WTC11 (cell line): ENCODE measurements around the gene MOXD1. TPM values are rescaled to one million over a fixed set of nuclear protein-coding genes. Genes with fewer than 3 reads are reported as not detected.

Experiments used
- ATAC-seq: fragments of 200-7000 bp; cut with Tn5 transposase; 2 replicates; pipeline ENCODE4 v1.10.0; 2021; ENCODE audit warnings: mild to moderate bottlenecking, moderate library complexity
- CTCF ChIA-PET: fragments of 300-600 bp; sonication (Branson Sonifier 250); formaldehyde crosslinking; loops from one replicate; lab custom pipeline; 2021; ENCODE audit warnings: antibody characterized with exemption; lab: Charles Lee
- POLR2A ChIA-PET: fragments of 350-600 bp; sonication (Branson Sonifier 250); formaldehyde crosslinking; loops from one replicate; lab custom pipeline; 2021; ENCODE audit warnings: antibody characterized with exemption; lab: Charles Lee
- DNase-seq: peaks from one replicate; pipeline ENCODE4 v3.0.0; 2021; ENCODE audit warnings: low spot score
- H3K27ac Mint-ChIP-seq: 2 replicates; pipeline ENCODE4 v1.8.0; 2021; ENCODE audit warnings: mixed read lengths
- H3K27me3 Mint-ChIP-seq: 2 replicates; pipeline ENCODE4 v1.8.0; 2021; ENCODE audit warnings: low read depth, mild to moderate bottlenecking, moderate library complexity, mixed read lengths
- H3K36me3 Mint-ChIP-seq: 2 replicates; pipeline ENCODE4 v1.8.0; 2021; ENCODE audit warnings: mixed read lengths
- H3K4me1 Mint-ChIP-seq: 2 replicates; pipeline ENCODE4 v1.8.0; 2022; ENCODE audit warnings: mixed read lengths
- H3K4me3 Mint-ChIP-seq: 2 replicates; pipeline ENCODE4 v1.8.0; 2021; ENCODE audit warnings: mild to moderate bottlenecking, moderate library complexity, mixed read lengths
- H3K9me3 Mint-ChIP-seq: 2 replicates; pipeline ENCODE4 v1.8.0; 2021; ENCODE audit warnings: mixed read lengths
- ATF2 ChIP-seq: sonication (generic); formaldehyde crosslinking; IDR thresholded peaks from 2 replicates; pipeline ENCODE4 v1.8.1; 2022; ENCODE audit warnings: low read depth, missing genetic modification reagents, borderline replicate concordance
- CREB1 ChIP-seq: sonication (generic); formaldehyde crosslinking; IDR thresholded peaks from 2 replicates; pipeline ENCODE4 v1.8.0; 2023; ENCODE audit warnings: mild to moderate bottlenecking, missing genetic modification reagents
- NFE2L1 ChIP-seq: sonication (generic); formaldehyde crosslinking; IDR thresholded peaks from 2 replicates; pipeline ENCODE4 v1.8.1; 2023; ENCODE audit warnings: missing genetic modification reagents
- NFYB ChIP-seq: sonication (generic); formaldehyde crosslinking; conservative IDR thresholded peaks from 2 replicates; pipeline ENCODE4 v1.8.0; 2022; ENCODE audit warnings: low read depth, missing genetic modification reagents
- STAT6 ChIP-seq: sonication (generic); formaldehyde crosslinking; conservative IDR thresholded peaks from 2 replicates; pipeline ENCODE4 v1.8.1; 2023; ENCODE audit warnings: mild to moderate bottlenecking, low read depth, missing genetic modification reagents, moderate library complexity
- ZBTB21 ChIP-seq: sonication (generic); formaldehyde crosslinking; IDR thresholded peaks from 2 replicates; pipeline ENCODE4 v1.8.1; 2023; ENCODE audit warnings: mild to moderate bottlenecking, missing genetic modification reagents, borderline replicate concordance
- ZBTB43 ChIP-seq: sonication (generic); formaldehyde crosslinking; IDR thresholded peaks from 2 replicates; pipeline ENCODE4 v1.8.1; 2023; ENCODE audit warnings: mild to moderate bottlenecking, missing genetic modification reagents
- ZNF138 ChIP-seq: sonication (generic); formaldehyde crosslinking; conservative IDR thresholded peaks from 2 replicates; pipeline ENCODE4 v1.8.1; 2022; ENCODE audit warnings: mild to moderate bottlenecking, moderate library complexity, missing genetic modification reagents
- ZNF263 ChIP-seq: sonication (generic); formaldehyde crosslinking; IDR thresholded peaks from 2 replicates; pipeline ENCODE4 v1.8.1; 2022; ENCODE audit warnings: low read depth, mild to moderate bottlenecking, moderate library complexity, missing genetic modification reagents
- ZNF281 ChIP-seq: sonication (generic); formaldehyde crosslinking; IDR thresholded peaks from 2 replicates; pipeline ENCODE4 v1.8.0; 2023; ENCODE audit warnings: mild to moderate bottlenecking, missing genetic modification reagents
- ZNF317 ChIP-seq: sonication (generic); formaldehyde crosslinking; IDR thresholded peaks from 2 replicates; pipeline ENCODE4 v1.8.1; 2023; ENCODE audit warnings: low read depth, mild to moderate bottlenecking, moderate library complexity, missing genetic modification reagents, borderline replicate concordance
- total RNA-seq: library from RNA; stranded (reverse); gene quantifications from 3 replicates; pipeline ENCODE4 v1.2.3, GENCODE V29; 2021
- TF ChIP-seq, protein P1 (sequence below): fragments of 250-450 bp; sonication (Bioruptor Pico); IDR thresholded peaks from 2 replicates; pipeline ENCODE4 v1.9.0; 2021; ENCODE audit warnings: mild to moderate bottlenecking, borderline replicate concordance
- TF ChIP-seq, protein P2 (sequence below): sonication (generic); formaldehyde crosslinking; IDR thresholded peaks from 2 replicates; pipeline ENCODE4 v1.8.0; 2022; ENCODE audit warnings: missing genetic modification reagents
- TF ChIP-seq, protein P3 (sequence below): fragments of 250-450 bp; sonication (Bioruptor Pico); conservative IDR thresholded peaks from 2 replicates; pipeline ENCODE4 v1.9.0; 2021; ENCODE audit warnings: mild to moderate bottlenecking

The MOXD1 gene
- total RNA-seq, 1 experiment from 2014 or later, result 1.7 TPM

DNA sequence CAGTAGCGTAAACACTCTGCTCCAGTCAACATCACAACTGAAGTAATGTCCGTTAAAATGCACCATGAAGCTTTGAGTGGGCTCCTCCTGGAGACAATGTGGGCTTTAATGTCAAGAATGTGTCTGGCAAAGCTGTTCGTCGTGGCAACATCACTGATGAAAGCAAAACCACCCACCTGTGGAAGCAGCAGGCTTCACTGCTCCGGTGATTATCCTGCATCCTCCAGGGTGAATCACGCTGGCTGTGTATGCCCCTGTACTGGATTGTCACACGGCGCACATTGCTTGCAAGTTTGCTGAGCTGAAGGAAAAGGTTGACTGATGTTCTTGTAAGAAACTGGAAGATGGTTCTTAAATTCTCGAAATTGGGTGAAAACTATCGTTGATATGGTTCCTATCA is 128.5 kb downstream of the MOXD1 start:
- Mint-ChIP-seq H3K27me3 (peaks cover 16% of the 10 kb centered on the region), H3K4me3 (no peak overlapping the region), H3K4me1 (peaks cover 20% of the 10 kb centered on the region), H3K27ac (no peak overlapping the region), H3K36me3 (no peaks in the 10 kb centered on the region), H3K9me3 (peaks cover 6% of the 10 kb centered on the region)
- DNase-seq, result no peak
- ChIA-PET POLR2A (no interaction called here), CTCF (interaction anchor here (0.7 kb wide), 1 partner anchor 336 kb away, joined by 4 read pairs; no protein-coding TSS in a partner anchor)
- no peak for ATAC-seq
- TF ChIP-seq ZNF281 (CRISPR knock-in tag) (no peak), ATF2 (CRISPR knock-in tag) (no peak), ZBTB43 (CRISPR knock-in tag) (no peak), CREB1 (CRISPR knock-in tag) (no peak), NFYB (CRISPR knock-in tag) (no peak)
- TF ChIP-seq, protein P1, sequence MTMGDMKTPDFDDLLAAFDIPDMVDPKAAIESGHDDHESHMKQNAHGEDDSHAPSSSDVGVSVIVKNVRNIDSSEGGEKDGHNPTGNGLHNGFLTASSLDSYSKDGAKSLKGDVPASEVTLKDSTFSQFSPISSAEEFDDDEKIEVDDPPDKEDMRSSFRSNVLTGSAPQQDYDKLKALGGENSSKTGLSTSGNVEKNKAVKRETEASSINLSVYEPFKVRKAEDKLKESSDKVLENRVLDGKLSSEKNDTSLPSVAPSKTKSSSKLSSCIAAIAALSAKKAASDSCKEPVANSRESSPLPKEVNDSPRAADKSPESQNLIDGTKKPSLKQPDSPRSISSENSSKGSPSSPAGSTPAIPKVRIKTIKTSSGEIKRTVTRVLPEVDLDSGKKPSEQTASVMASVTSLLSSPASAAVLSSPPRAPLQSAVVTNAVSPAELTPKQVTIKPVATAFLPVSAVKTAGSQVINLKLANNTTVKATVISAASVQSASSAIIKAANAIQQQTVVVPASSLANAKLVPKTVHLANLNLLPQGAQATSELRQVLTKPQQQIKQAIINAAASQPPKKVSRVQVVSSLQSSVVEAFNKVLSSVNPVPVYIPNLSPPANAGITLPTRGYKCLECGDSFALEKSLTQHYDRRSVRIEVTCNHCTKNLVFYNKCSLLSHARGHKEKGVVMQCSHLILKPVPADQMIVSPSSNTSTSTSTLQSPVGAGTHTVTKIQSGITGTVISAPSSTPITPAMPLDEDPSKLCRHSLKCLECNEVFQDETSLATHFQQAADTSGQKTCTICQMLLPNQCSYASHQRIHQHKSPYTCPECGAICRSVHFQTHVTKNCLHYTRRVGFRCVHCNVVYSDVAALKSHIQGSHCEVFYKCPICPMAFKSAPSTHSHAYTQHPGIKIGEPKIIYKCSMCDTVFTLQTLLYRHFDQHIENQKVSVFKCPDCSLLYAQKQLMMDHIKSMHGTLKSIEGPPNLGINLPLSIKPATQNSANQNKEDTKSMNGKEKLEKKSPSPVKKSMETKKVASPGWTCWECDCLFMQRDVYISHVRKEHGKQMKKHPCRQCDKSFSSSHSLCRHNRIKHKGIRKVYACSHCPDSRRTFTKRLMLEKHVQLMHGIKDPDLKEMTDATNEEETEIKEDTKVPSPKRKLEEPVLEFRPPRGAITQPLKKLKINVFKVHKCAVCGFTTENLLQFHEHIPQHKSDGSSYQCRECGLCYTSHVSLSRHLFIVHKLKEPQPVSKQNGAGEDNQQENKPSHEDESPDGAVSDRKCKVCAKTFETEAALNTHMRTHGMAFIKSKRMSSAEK (CRISPR knock-in tag), result no peak

DNA sequence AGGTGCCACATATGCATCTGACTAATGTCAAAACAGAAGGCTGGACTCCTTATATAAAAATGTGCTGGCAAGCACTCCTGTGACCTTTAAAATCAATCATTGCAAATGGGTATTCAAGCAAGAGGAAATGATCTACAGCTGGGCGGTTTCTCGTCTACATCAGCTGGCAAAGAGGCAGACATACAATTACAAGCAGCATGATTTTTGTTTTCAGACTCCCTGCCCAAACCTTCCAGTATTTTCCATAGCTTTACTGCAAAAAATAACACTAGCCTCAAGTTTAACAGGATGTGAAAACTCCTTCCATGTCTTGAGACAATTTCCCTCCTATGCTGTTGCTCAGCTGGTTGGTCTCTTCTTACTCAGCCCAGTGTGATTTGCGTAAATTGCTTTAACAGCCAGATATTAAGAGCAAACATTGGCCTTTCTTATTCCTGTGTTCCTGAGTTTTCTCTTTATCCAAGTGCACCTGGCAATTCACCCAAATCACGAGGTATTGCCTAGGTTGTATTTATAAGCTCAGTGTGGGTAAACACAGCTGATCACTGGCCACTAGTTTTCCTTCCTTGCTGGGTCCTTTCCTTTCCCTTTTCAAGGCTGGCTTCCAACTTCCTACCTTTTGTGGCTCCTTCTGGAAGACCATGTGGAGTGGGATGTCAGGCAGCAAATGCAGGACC is 130.4 kb downstream of the MOXD1 start:
- peaks cover 5% of the 10 kb centered on the region for H3K9me3 Mint-ChIP-seq
- H3K4me3 Mint-ChIP-seq, result no peak overlapping the region
- ATAC-seq, result no peak
- no peak for DNase-seq
- CTCF ChIA-PET, result interaction anchor here (5.2 kb wide), 1 partner anchor 9 kb away, joined by 54 read pairs; no protein-coding TSS in a partner anchor
- H3K4me1 Mint-ChIP-seq, result peaks cover 20% of the 10 kb centered on the region
- H3K27ac Mint-ChIP-seq, result no peak overlapping the region
- H3K36me3 Mint-ChIP-seq, result no peaks in the 10 kb centered on the region
- POLR2A ChIA-PET, result no interaction called here
- H3K27me3 Mint-ChIP-seq, result peaks cover 19% of the 10 kb centered on the region
- no peak for TF ChIP-seq ZNF263
- TF ChIP-seq ZBTB21 (CRISPR knock-in tag), result no peak
- no peak for TF ChIP-seq STAT6 (CRISPR knock-in tag)
- TF ChIP-seq, protein P2, sequence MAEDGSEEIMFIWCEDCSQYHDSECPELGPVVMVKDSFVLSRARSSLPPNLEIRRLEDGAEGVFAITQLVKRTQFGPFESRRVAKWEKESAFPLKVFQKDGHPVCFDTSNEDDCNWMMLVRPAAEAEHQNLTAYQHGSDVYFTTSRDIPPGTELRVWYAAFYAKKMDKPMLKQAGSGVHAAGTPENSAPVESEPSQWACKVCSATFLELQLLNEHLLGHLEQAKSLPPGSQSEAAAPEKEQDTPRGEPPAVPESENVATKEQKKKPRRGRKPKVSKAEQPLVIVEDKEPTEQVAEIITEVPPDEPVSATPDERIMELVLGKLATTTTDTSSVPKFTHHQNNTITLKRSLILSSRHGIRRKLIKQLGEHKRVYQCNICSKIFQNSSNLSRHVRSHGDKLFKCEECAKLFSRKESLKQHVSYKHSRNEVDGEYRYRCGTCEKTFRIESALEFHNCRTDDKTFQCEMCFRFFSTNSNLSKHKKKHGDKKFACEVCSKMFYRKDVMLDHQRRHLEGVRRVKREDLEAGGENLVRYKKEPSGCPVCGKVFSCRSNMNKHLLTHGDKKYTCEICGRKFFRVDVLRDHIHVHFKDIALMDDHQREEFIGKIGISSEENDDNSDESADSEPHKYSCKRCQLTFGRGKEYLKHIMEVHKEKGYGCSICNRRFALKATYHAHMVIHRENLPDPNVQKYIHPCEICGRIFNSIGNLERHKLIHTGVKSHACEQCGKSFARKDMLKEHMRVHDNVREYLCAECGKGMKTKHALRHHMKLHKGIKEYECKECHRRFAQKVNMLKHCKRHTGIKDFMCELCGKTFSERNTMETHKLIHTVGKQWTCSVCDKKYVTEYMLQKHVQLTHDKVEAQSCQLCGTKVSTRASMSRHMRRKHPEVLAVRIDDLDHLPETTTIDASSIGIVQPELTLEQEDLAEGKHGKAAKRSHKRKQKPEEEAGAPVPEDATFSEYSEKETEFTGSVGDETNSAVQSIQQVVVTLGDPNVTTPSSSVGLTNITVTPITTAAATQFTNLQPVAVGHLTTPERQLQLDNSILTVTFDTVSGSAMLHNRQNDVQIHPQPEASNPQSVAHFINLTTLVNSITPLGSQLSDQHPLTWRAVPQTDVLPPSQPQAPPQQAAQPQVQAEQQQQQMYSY (CRISPR knock-in tag), result no peak
- no peak for TF ChIP-seq ZNF138
- no peak for TF ChIP-seq NFE2L1
- TF ChIP-seq, protein P3, sequence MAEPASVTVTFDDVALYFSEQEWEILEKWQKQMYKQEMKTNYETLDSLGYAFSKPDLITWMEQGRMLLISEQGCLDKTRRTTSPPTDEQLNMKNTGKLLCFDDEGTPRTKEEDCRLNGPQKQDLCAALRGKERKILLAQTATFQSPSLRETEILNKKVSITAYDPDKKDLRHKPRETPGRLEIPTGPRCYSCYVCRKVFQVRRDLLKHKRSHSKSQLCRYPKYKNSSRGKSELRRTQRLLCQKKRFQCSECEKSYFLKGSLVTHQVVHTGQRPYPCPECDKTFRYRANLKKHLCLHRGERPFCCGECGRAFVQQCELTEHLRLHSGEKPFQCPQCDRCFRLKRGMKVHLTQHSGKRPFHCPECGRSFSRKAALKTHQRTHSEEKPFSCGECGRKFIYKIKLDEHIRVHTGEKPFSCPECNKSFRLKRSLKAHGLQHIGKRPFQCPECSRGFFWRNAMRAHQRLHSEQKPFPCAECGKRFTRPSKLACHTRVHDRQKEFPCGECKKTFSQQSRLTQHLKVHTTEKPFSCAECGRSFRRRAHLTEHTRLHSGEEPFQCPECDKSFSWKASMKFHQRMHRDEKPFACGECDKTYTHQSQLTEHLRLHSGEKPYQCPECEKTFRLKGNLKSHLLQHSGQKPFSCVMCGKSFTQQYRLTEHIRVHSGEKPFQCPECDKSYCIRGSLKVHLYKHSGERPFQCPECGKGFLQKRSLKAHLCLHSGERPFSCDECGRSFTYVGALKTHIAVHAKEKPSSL, result no peak
- no peak for TF ChIP-seq ZNF317 (CRISPR knock-in tag)
